Stimulated activated CD8-positive, alpha-beta memory T cell treated with anti-CD3 and anti-CD28 coated beads, Interleukin-15, amount 100 ng/mL, for 48 hours (primary cell): ENCODE data around the gene SLC28A1.
"Not testable (repeated sequence)": the region's sequence is repeated elsewhere in the genome, so short reads cannot be mapped to it uniquely, and the experiment has no call there.

Experiments
- DNase-seq, 2 donors: peaks; one replicate each; pipeline ENCODE4 v3.0.0-alpha.2; 2020; ENCODE audit warnings: low read depth in 2 of 2

Gene SLC28A1

DNA sequence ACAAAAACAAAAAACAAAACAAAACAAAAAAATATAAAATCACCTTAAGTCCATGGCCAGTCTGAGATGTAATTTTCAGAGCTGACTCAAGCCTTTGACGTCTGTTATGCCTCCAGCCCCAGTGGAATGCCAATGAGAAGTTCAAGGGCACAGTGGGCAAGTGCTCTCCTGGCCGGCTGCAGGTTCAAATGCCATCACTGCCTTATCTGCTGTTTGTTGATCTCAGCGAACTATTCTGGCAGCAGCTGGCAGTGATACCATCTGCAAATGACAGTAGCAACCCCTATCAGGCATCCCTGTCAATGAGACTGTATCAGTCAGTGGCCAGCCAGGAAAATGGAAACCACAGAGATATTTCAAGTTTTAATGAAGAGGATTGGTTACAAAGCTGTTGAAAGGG lies 86.4 kb downstream of the SLC28A1 start:
- no peak for DNase-seq

DNA sequence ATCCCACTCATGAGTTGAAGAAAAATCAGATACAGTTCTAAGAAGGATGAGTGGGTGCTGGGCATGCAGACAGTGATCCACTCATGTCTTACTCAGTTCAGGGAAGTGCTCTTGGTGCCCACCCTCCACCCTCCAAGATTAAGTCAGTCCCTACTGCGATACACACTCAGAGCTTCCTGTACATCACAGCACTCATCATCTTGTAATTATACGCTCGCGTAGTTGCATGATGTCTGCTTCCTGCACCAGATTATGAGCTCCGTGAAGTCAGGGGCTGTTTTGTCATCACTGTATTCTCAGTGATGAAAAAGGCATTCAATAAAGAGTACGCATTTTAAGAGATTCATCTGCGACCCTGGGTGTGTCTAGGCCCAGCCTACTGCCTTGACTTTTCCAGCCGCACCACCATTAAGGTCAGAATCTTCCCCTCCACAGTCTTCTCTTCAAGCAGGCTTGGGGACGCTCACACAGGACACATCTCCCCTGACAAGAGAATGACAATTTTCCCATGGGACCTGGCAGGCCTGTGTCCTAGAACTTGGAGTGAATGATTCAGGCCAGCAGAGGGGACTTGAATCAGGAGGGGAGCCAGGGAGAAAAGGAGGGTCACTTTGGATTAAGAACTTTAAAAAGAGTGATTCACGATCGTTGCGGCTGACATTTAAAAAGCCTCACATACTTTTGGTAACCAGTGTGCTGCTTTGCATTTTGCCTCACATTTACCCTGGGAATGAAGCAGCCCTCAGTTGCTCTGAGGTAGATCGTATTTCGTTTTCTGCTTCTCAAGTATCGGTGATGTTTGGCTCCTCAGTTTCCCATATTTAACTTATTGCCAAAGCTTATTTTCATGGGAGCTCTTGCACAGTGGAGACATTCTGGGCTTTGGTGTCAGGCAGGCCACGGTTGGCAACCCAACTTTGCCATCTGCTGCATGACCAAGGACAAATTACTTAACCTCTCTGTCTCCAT lies 89.3 kb downstream of the SLC28A1 start:
- DNase-seq, result no peak

DNA sequence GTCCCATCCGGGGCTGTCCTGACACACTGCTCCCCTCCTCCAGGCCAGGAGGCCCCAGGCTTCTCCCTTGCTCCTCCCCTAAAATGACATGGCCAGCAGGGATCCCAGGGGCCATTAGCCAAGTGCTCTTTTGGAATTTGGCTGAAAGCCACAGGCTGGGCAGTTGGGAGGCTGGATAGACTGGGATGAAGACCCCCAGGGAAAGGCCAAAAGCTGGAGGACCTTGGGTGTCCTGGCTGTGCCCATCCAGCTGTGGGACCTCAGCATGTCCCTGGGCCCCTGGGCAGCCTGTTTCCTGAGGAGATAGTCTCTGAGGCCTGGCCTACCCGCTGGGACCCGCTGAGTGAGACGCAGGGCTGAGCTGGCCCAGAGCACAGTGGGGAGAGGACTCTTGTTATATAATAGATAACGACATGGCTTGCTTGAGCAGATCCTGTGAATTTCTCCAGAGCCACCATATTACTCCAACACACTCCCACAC lies 91.4 kb downstream of the SLC28A1 start:
- DNase-seq, result no peak

GRCh38 chr15:84976746-84977345 lies 92.4 kb downstream of the SLC28A1 start:
- DNase-seq, result no peak

DNA sequence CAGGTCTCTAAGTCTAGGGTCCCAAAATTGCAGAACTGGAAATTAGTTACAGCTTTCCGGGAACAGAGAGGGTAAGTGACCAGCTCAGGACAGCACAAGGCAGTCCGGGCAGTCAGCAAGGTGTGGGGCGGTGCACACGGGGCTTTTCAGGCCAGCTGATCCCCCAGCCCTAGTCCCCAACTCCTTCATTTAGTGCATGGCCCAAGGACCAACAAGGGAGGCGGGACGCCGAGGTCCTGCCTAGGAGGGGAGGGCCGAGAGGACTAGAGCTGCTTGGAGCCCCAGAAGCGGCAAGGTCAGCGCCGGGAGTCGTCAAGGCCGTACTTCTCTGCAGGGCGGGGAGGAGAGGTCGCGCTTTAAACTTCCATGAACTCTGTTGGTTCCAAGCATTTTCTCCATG lies 95.2 kb downstream of the SLC28A1 start:
- no peak for DNase-seq

- peak; percentile 73 to 76 for DNase-seq
These were observed 96.0 kb downstream of the SLC28A1 start for GRCh38 chr15:84980196-84981053.

DNA sequence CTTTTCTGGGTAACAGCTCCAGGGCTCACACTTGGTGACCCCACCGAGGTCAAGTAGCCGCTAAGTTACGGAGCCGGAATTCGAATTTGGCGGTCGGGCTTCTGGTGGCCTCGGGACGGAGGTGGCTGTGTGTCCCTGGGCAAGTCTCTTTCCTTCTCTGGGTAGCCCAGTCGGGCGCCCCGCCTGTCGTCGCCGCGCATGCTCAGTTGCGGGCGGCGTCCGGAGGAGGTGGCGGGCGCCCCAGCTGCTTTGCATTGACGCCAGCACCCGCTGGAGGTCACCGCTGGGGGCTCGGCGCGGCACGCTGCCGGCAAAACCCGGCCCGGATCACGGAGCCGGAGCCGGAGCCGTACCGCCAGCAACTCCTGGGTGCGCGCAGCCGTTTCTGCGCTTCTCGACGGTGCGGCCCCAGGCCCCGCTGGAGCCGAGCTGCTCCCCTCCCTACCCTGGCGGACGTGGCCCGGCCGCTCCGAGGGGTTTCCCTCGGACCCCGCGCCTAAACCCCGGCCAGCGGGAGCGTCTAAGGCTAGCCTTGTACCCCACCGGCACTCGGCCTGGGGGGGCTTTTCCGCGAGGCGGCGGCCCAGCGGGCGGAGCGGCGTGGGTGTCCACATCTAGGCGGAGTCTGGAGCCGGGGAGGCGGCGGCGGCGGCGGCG lies 96.7 kb downstream of the SLC28A1 start:
- DNase-seq, result peak; percentile 97

DNA sequence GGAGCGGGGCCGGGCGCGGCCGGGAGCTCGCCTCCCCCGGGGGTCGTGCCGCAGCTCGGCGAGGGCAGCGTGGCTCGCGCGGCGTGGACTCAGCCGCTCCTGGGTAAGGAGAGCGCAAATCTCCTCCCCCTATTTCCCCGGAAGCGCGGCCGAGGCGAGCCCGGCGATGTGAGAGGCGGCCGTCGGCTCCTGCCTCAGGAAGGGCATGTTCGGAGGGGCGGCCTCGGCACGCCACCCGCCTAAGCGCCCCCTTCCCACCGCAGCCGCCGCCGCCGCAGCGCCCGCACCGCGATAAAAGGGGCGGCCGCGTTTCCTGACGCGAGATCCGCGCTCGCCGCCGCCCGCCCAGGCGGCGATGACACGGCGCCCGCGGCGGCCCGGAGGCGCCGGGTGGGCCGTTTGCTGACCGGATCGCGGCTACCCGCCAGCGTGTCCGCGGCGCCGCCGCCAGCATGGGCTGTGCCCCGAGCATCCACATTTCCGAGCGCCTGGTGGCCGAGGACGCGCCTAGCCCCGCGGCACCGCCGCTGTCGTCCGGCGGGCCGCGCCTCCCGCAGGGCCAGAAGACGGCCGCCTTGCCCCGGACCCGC lies 97.3 kb downstream of the SLC28A1 start, which contains the start of gene PDE8A:
Gene PDE8A (plus strand): TSS at position 146 of the 590 bp plus-strand sequence. CDS start 307 bp downstream, at position 453.
- peak; percentile 27 to 37 for DNase-seq

GRCh38 chr15:84982301-84982920 lies 97.9 kb downstream of the SLC28A1 start:
- DNase-seq, result peak; percentile 32 to 33

GRCh38 chr15:84983294-84983693 lies 98.8 kb downstream of the SLC28A1 start:
- no peak for DNase-seq

DNA sequence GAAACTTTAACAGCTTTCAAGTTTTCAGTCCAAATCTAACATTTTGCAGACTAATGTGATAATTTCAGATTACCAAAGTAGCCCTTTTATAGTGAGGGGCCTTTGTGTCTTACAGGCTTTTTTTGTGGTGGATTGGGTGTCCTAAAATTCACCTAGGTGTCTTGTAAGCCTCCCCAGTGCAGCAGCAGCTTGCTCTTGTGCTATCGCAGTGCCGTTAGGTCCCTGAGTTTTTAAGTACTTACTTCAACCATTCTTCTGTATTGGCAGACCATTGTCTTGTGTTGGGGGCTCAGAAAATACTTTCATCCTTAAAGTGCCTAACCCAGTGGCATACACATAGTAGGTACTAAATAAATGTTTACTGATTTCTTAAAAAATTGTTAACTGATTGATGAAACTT lies 99.2 kb downstream of the SLC28A1 start:
- no peak for DNase-seq

DNA sequence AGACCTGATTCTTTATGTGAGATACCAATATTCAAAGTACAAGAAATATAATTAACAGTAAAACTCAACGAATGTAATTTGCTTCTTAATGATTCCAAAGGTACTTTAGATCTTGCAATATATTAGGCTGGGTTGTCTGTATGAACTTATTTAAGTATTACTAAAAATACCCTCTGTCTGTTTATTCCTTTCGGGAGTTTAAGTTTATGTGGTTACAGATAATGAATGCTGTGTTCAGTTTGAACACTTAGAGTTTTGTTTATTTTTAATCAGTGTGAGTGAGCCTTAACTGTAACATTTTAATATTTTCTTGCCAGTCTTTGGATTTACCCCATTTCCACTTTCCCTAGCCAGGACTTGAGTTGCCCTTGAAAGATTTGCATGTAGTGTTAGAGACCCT lies 100.7 kb downstream of the SLC28A1 start:
- no peak for DNase-seq

GRCh38 chr15:84987351-84987750 lies 102.9 kb downstream of the SLC28A1 start:
- DNase-seq, result not testable (repeated sequence)

DNA sequence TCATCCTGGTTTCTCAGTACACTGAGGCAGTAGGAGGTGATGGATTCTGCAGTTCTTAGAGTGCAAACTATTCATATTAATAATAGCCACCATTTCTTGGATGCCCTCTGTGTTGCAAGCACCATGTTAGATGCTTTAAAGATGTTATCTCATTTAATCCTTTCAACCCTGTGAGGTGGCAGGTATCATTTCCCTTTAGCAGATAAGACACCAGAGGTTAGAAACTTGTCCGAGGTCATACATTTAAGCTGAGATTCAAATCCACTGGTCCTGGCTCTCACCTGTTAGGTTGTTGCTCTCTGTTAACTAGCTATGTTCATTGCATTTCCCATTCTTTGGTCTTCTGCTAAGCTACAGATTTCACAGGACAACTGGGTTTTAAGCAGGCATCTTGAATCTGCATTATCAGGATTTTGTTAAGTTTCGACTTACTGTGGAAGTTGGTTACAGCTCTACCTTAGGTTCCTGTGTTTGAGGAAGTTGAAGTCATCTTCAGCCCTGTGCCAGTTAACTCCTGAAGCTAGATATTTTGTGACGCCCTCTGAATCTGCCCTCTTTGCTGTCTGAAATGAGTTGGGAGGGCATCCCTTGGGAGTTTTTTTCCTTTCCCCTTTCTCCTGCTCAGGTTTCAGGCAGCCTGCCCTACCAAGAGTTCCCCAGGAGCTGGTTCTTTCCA lies 103.6 kb downstream of the SLC28A1 start:
- no peak for DNase-seq

- DNase-seq, result no peak
These were observed 104.6 kb downstream of the SLC28A1 start for GRCh38 chr15:84988909-84989644.

- no peak for DNase-seq
These were observed 106.0 kb downstream of the SLC28A1 start for GRCh38 chr15:84990507-84990906.

DNA sequence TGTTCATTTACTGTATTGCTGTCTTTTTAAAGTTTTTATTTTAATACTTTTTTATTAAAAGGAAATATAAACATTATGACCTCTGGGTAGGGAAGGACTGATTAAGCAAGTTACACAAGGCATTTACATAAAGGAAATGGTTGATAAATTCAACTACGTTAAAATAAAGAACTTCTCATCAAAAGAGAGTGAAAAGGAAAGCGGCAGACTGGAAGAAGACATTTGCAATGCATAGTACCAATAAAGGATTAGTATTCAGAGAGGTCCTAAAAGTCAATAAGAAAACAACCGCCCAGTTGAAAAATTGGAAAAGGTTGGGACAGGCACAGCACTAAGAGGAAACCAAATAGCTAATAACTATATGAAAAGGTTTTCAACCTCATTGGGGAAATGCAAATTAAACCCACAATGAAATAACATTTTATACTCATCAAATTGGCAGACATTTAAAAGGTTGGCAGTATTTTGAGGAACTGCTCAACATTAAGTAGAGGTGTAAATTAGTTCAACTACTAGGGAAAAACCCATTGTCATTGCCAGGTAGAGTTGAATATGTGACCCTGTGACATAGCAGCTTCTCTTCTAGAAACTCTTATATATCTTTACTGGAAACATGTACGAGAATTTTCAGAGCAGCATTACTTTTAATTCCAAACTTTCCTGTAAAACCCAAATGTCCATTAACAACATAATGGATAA lies 106.7 kb downstream of the SLC28A1 start:
- no peak for DNase-seq

DNA sequence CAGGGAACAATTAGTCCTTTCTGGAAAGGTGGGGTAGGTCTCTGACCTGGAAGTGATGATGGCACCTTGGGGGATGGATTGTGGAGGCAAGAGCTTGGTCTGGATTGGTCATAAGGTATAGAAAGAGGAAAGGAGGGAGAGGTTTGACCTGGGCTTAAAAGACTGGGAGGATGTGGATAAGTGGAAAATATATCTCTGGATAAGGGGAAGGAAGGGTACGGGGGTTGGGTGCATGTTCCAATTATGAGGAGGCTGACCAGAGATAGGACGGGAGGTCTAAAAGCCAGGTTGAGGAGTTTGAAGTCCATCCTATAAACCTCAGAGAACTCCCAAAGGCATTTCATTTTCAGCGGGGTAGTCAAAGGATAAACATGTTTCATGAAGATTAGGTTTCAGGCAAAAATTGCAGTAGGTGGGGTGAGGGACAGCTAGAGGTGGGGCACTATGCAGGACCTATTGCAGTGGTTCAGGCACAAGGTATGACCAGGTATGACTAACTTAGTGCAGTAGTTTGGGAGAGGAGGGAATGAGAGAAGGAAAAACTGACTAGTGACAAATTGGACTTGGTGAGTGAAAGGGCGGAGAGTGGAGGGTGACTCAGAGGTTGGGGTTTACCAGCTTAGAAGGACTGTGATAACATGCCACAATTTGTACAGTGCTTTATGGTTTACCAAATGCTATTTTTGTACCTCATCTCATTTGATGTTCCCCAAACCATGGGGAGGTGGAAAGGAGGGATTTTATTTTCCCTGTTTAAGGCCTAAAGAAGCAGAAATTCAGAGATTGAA lies 107.9 kb downstream of the SLC28A1 start:
- peak; percentile 38 to 46 for DNase-seq
